ENCODE results near the gene CCDC150.
"Not testable (repeated sequence)": the region's sequence is repeated elsewhere in the genome, so short reads cannot be mapped to it uniquely, and the experiment has no call there.

Gene CCDC150

DNA sequence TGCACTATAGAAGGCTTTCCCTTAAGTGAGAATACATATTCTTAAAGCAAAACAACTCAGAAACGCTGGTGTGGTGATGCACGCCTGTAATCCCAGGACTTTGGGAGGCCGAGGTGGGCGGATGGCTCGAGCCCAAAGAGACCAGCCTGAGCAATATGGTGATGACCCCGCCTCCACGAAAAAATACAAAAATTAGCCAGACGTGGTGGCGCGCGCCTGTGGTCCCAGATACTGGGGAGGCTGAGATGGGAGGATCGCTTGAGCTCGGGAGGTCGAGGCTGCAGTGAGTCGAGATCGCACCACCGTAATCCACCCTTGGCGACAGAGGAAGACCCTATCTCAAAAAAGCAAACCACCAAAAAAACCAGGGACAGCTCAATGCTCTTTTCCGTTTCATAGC, 750 bp upstream of the CCDC150 start:
- peak; percentile 3 for DNase-seq

- no peak for DNase-seq
Measured at GRCh38 chr2:196640031-196640548, 575 bp downstream of the CCDC150 start.

GRCh38 chr2:196649202-196649601, 9.7 kb downstream of the CCDC150 start:
- DNase-seq = no peak

- DNase-seq = no peak
Measured at GRCh38 chr2:196651387-196652094, 12.0 kb downstream of the CCDC150 start.

DNA sequence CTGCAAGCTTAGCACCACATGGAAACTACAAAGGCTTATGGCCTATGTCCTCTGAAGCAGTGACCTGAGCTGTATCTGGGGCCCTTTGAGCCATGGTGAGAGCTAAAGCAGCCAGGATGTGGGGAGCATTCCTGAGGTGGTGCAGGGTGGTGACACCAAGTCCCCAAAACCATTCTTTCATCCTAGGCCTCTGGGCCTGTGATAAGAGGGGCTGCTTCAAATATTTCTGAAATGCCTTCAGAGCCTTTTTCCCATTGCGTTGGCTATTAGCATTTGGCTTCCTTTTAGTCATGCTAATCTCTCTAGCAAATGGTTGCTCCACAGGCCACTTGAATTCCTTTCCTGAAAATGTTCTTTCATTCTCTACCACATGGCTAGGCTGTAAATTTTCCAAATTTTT, 13.4 kb downstream of the CCDC150 start:
- no peak for DNase-seq

DNA sequence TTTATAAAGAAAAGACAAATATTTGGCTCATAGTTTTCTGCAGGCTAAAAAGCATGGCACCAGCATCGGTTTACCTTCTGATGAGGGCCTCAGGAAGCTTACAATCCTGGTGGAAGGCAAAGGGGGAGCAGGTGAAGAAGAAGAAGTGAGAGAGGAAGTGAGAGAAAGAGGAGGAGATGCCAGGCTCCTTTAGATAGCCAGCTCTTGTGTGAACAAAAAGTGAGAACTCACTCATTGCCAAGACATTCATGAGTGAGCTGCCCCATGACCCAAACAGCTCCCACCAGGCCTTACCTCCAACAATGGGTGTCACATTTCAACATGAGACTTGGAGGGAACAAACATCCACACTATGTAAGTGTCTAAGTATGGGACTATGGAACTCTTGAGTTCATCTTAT, 14.3 kb downstream of the CCDC150 start:
- DNase-seq = no peak

GRCh38 chr2:196655761-196656160, 16.2 kb downstream of the CCDC150 start:
- DNase-seq = no peak

GRCh38 chr2:196657333-196657732, 17.8 kb downstream of the CCDC150 start:
- no peak for DNase-seq

- no peak for DNase-seq
Measured at GRCh38 chr2:196659844-196660243, 20.3 kb downstream of the CCDC150 start.

DNA sequence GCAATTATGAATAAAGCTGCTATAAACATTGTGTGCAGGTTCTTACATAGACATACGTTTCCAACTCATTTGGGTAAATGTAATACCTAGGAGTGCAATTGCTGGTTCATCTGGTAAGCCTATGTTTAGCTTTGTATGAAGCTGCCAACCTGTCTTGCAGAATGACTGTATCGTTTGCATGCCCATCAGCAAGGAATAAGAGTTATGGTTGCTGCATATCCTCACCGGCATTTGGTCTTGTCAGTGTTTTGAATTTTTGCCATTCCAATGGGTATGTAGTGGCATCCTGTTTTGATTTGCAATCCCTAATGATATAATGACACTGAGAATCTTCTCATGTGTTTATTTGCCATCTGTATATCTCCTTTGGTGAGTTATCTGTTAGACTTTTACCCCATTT, 20.7 kb downstream of the CCDC150 start:
- DNase-seq = no peak

DNA sequence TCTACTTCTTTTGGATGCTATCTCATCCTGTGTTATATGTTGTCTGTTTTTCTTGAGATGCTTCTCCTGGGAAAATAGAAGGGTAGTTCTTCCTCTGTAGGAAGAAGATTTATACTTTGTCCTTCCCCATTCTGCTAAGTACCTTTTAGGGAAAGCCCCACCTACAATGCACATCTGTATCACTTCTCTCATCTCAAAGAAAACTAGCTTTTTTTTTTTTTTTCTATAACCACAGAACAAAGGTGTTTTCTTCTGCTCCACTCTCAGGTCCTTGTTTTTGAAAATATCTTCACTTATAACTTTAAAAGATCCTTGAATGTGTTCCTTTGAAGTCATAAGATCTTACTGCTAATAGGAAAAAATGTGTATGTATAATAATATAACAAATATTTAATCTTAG, 30.8 kb downstream of the CCDC150 start:
- no peak for DNase-seq

DNA sequence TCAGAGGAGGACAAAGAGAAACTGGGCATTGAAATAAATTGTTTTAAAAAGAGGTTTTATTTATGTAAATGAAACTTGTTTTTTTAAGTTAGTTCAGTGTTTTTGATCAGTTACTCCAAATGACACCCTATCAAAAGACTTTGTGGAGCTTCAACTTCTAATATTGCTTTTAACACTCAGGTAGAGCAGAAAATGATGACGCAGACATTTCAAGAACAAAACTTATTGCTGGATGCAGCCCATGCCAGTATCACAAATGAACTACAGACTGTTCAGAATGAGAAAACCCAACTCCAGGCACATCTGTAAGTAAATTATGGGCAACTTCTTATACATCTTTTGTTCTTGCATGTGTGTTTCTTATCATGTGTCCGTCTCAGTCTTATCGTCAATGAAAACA, 36.4 kb downstream of the CCDC150 start:
- DNase-seq = no peak

GRCh38 chr2:196677404-196677803, 37.9 kb downstream of the CCDC150 start:
- no peak for DNase-seq

- no peak for DNase-seq
Measured at GRCh38 chr2:196679368-196679767, 39.9 kb downstream of the CCDC150 start.

- DNase-seq = no peak
Measured at GRCh38 chr2:196681510-196681909, 42.0 kb downstream of the CCDC150 start.

DNA sequence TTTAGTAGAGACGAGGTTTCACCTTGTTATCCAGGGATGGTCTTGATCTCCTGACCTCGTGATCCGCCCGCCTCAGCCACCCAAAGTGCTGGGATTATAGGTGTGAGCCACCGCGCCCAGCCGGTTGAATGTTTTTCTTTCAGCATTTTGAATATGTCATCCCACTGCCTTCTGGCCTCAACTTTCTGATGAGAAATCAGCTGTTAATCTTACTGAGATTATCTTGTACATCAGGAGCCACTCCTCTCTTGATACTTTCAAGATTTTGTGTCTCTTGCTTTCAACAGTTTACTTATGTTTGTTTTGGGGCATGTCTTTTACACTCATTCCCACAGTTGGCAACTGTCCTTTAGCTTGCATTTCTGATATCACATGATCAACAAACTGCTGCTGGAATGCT, 46.3 kb downstream of the CCDC150 start:
- DNase-seq = no peak

GRCh38 chr2:196686737-196687136, 47.2 kb downstream of the CCDC150 start:
- not testable (repeated sequence) for DNase-seq

- DNase-seq = no peak
Measured at GRCh38 chr2:196696423-196697079, 57.0 kb downstream of the CCDC150 start.

GRCh38 chr2:196697825-196698224, 58.3 kb downstream of the CCDC150 start:
- DNase-seq = no peak

DNA sequence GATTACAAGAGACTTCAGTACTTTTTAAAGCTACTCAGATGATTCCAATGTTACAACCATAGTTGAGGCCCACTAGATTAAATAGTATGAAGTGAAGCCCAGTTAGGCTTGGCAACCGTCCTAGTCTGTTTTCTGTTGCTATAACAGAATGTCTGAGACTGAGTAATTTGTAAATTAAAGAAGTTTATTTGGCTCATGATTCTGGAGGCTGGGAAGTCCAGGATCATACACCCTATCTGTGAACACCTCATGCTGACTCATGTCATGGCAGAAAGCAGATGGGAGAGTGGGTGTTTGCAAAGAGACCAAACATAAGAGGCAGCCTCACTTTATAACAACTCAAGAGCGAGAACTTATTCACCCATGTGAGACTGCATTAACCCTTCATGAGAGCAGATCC, 63.1 kb downstream of the CCDC150 start:
- DNase-seq = no peak

GRCh38 chr2:196703695-196704094, 64.2 kb downstream of the CCDC150 start:
- no peak for DNase-seq

DNA sequence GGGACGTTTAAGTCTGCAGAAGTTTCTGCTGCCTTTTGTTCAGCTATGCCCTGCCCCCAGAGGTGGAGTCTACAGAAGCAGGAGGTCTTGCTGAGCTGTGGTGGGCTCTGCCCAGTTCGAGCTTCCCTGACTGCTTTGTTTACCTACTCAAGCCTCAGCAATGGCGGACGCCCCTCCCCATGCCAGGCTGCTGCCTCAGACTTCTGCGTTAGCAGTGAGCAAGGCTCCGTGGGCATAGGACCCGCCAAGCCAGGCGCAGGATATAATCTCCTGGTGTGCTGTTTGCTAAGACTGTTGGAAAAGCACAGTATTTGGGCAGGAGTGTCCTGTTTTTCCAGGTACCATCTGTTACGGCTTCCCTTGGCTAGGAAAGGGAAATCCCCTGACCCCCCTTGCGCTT, 70.5 kb downstream of the CCDC150 start:
- not testable (repeated sequence) for DNase-seq

DNA sequence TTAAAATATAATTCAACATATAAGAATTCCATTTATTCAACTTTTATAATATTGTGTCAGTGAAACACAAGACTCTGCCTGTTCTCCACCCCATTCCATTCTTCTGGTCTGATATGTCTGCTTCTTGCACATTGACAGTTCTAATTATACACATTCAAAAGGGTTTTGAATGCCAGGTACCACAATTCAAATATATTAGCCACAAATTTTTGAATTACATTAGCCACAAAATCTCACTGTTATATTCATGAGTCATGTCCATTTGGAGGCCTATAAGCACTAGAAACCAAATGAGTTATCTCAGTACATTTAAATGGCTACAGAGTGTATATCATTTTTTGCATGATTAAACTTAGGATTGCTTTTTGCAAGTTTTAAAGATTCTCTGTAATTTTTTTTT, 72.1 kb downstream of the CCDC150 start:
- DNase-seq = no peak

DNA sequence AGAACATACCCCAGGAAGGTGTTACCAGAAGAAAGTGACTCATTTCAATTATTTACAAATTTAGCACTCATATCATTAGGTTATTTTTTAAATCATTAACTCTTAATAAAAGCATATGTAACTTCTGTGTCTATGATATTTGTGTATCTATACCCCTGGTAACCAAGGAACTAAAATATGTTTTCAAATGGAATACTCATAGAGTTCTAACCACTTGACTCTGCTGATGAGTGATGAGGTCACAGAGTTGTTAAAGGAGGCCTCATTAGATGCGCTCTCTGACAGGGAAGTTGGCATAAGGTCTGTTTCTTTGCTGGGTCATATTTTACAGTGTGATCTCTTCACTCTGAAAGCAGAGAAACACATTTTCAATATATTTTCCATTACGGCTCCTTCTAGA, 73.4 kb downstream of the CCDC150 start:
- no peak for DNase-seq
